Right forelimb (tissue), 1 donor: ENCODE data around the gene PDE3B.
"Not testable (repeated sequence)": the region's sequence is repeated elsewhere in the genome, so short reads cannot be mapped to it uniquely, and the experiment has no call there.

ENCODE experiments used
- DNase-seq: peaks from one replicate; pipeline ENCODE4 v3.0.0-alpha.2; 2018

Gene PDE3B

DNA sequence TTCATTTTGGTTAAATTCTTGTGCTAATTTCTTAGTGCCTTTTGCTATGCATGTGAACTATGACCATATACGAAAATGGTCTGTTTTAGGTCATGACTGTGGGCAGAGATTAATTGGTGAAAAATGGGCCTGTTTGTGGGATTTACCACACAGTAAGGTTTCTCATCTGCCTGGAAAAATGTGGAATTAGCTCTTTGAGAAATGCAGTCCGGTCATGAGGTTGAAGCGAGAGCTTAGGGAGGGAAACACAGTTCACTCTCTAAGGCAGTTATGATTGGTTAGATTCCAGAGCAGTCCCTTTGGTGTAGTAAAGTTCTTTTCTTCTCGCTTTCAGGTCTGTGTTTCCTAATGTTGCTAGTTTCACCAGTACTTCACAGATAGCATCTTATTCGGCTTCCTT, 1.2 kb upstream of the PDE3B start:
- DNase-seq = no peak

- no peak for DNase-seq
Observed at GRCh38 chr11:14642873-14643696, 519 bp upstream of the PDE3B start.

GRCh38 chr11:14644226-14645014, 816 bp downstream of the PDE3B start:
- peak; percentile 71 for DNase-seq

- no peak for DNase-seq
Observed at GRCh38 chr11:14645015-14645912, 1.7 kb downstream of the PDE3B start.

GRCh38 chr11:14645985-14646900, 2.6 kb downstream of the PDE3B start:
- DNase-seq = no peak

DNA sequence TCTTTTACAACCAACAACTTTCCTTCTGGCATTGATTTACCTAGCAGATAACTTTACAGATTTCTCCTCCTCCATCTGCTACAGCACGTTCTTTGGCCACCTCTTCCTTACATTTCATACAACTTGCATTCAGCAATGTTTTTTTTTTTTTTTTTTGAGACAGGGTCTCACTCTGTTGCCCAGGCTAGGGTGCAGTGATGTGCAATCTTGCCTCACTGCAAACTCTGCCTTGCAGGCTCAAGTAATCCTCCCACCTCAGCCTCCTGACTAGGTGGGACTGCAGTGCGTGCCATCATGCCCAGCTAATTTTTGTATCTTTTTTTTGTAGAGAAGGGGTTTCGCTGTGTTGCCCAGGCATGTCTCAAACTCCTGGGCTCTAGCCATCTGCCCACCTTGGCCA, 6.5 kb downstream of the PDE3B start:
- DNase-seq = no peak

GRCh38 chr11:14653090-14653489, 9.5 kb downstream of the PDE3B start:
- no peak for DNase-seq

DNA sequence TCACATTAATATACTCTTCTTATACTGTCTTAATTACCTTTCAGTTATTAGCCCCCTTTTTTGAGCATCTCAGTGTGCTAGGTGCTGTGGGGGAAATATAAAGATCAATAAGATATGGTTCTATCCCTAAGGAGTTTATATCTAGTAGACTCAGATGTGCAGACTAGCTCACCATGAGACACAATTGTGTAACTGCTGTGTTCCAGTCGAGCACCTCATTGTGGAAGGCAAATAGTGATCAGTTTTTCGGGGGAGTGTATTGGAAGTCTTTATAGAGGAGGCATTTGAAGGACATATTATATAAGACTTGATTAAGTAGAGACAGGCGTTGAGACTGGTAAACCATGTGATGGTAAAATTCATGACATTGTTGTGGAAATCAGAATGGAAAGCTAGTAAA, 11.8 kb downstream of the PDE3B start:
- DNase-seq = no peak

DNA sequence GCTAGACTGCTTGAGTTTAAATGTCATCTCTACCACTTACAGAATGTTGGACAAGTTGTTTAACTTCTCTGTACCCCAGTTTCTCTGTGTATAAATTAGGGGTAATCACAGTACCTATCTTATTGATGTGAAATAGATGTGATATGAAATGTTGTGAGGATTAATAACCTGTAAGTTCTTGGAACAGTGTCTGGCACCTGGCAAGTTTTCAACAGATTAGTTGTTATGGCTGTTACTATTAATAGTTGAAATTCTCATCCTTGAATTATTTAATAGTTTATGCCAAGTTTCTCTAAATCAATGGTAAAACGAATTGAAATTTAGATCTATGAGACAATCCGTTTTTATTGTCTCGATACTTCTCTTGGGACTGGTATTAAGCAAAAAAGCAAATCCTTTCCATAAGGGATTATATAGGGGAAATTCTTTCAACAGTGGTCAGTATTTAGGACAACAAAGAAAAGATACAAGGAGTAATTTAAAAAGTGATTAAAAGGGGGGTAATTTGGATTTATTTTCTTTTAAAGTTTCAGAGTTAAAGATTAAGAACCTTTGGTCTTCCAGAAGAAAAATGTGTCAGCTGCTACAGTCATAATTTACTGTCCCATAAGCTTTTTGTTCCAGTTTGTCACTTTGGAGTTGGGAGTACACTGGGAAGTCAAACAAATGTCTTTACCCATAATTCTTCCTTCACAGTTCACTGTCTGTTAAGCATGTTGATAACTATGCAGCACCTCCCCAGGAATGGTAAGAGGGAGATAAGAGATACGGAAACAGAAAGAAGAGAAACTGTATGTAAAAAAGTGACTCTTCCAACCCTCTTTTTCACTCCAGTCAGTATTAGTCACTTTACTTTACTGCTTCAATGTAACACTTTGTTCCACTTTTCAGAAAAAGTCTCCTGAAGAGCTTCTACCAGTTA, 13.2 kb downstream of the PDE3B start:
- no peak for DNase-seq

DNA sequence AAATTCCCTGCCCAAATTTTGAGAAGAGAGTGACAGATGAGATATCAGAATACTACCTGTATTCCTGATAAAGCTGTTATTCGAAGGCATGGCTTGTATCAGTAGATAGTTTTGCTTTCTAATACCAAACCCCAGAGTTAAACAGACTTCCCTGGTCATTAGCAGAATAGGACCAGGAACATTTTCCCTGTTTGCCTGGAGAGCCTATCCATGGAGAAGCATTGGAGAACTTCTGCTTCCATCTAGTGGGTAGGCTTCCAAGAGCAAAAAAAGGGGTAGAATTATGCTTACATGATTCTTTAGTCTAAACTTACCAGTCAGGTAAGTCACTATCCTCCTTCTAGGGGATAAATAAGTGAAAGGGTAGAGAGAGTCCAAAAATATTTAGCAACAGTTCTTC, 14.2 kb downstream of the PDE3B start:
- no peak for DNase-seq

GRCh38 chr11:14664926-14665325, 21.3 kb downstream of the PDE3B start:
- not testable (repeated sequence) for DNase-seq

DNA sequence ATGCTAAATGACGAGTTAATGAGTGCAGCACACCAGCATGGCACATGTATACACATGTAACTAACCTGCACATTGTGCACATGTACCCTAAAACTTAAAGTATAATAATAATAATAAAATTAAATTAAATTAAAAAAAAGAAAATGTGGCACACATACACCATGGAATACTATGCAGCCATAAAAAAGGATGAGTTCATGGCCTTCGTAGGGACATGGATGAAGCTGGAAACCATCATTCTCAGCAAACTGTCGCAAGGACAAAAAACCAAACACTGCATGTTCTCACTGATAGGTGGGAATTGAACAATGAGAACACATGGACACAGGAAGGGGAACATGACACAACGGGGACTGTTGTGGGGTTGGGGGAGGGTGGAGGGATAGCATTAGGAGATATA, 23.7 kb downstream of the PDE3B start:
- DNase-seq = not testable (repeated sequence)

GRCh38 chr11:14668731-14669301, 25.2 kb downstream of the PDE3B start:
- DNase-seq = no peak

- no peak for DNase-seq
Observed at GRCh38 chr11:14669499-14669898, 25.9 kb downstream of the PDE3B start.

- DNase-seq = no peak
Observed at GRCh38 chr11:14669958-14670357, 26.4 kb downstream of the PDE3B start.

GRCh38 chr11:14672635-14673034, 29.0 kb downstream of the PDE3B start:
- DNase-seq = no peak

DNA sequence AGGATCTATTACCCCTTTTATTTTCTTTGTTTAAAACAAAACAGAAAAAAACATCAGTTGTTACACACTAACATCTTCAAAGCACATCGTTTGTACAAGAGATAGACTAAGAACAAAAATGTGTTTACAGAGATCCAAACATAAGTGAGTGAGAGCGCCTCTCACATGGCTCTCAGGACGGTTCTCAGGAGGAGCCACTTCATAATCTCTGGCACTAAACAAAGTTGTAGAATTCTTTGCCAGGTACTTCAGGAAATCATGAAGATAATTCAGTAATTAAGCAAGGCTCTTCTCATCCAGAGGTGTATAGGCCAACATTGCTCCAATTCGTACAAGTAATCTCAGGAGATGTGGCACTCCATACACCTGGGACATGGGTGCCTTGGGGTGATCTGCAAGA, 29.8 kb downstream of the PDE3B start:
- DNase-seq = no peak

DNA sequence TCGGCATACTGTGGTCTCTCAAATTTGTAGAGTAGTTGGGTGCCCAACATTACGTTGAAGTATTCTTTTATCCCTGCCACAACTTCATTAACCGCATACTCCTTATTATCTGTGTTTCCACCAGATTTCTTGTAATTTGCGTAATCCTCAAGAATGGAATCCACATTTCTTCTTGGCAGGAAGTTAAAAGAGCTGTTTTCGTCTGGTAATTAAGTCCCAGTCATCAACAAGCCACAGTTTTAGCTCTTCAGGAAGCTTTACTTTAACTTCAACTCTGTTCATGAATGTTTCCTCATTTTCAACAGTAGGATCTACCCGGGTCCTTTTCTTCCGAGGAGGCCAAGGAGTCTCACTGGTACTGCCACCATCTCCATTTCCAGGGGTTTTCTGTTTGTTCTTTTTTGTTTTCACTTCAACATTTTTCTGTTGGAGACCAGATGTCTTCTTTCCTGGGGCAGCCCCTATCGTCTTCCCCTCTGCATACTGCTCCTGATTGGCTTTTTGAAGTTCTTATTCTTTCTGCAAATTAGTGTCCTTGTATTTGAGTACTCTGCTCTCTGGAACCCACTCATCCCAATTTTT, 30.3 kb downstream of the PDE3B start:
- no peak for DNase-seq

- DNase-seq = no peak
Observed at GRCh38 chr11:14676068-14676467, 32.5 kb downstream of the PDE3B start.

GRCh38 chr11:14677146-14677545, 33.5 kb downstream of the PDE3B start:
- DNase-seq = no peak
